NCI-H82 (cell line): Measurements from ENCODE around the gene PPP3CA.
"Not testable (repeated sequence)": the region's sequence is repeated elsewhere in the genome, so short reads cannot be mapped to it uniquely, and the experiment has no call there.

Experiments
- DNase-seq: peaks from one replicate; lab custom pipeline; 2025; lab: John Stamatoyannopoulos, UW

The PPP3CA gene

DNA sequence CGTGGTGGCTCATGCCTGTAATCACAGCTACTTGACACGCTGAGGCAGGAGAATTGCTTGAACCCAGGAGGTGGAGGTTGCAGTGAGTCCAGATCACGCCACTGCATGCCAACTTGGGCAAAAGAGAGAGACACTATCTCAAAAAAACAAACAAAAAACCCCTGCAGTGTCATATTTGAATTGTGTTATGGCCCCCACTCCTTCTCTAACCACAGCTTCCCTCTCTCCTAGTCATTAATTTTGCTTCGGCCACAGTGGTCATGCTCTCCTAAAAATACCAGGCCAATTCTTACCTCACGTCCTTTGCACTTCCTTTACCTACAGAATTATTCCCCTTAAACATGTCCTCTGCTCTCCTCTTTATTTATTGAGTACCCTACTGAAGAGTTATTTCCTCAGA lies 206.1 kb downstream of the PPP3CA start:
- DNase-seq: no peak

DNA sequence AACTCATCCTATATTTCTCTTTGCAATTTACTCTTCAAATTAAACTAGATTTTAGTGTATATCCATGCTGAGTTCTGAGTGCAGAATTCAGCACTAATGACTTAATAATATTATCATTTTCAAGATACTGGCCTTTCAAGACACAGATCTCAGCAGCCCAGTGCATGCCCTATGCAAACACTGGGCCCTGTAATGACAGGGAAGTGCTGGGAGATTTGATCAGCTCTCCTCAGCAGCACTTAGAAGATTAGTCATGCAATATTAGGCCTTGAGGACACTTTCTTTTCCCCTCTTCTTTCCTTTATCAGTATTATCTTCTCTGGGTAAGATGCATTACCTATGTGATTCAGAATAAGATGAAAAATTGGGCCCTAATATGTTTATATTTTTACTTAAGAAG lies 207.1 kb downstream of the PPP3CA start:
- DNase-seq: peak; percentile 34

DNA sequence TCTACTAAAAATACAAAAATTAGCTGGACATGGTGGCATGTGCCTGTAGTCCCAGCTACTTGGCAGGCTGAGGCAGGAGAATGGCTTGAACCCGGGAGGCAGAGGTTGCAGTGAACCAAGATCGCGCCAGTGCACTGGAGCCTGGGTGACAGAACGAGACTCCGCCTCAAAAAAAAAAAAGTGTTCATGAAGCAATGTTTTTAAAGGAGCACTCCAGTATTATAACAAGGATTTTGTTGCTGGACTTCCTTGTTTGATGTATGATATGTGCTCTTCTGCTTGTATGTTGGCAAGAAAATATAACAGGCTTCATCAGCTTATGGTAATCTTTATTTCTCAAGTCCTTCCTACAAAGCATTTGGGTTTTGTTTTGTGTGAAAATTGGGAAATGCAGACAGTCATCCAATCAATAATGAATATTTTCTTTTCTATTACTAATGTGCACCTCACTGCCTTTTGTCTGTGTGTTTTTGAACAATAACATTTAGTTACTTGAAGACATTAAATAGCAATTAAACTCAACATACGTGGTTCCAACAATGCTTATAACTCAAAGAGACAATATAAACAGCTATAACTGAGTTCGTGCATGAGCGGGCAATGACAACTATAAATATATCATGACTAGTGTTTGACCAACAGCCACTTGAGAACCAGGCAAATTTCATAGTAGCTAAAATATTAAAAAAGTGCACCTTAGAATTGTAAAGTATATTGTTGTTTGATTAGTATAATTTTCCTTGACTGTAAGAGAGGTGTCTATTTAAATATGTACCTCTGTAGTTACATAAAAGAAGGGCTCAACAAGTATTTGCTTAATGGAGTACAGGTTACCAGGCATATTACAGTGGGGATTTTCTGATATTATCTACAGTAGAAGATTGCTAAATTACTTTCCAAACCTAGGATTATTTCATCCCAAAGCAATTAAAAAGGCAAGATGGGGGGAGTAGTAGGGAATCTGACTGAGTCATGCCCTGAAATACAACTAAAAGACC lies 210.7 kb downstream of the PPP3CA start:
- DNase-seq: no peak

DNA sequence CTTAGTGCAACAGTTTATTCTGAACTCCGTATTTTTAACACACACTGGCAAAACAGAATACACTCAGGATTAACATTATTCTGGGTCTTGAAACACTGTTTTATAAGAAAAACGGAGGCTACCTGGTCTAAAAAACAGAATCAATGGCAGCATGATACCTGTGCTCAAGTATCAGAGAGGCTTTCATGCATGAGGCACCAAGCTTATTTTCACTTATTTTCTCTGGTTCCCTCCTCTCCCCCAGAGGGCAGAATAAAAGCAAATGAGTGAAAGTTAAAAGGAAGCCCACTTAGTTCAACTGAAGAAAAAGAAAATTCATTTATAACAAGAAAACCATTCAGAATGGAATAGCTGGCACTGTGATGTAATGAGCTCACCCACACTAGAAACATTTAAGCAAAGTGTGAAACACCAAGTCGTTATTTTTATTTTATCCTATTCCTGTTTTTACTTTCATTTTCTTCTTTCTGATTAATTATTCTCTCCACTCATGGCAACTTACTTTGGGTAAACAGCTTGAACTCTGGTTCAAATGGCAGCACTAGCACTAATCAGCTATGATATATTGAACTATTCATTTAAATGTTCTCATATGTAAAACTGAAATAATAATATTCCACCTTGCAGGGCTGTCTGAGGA lies 211.8 kb downstream of the PPP3CA start:
- no peak for DNase-seq

DNA sequence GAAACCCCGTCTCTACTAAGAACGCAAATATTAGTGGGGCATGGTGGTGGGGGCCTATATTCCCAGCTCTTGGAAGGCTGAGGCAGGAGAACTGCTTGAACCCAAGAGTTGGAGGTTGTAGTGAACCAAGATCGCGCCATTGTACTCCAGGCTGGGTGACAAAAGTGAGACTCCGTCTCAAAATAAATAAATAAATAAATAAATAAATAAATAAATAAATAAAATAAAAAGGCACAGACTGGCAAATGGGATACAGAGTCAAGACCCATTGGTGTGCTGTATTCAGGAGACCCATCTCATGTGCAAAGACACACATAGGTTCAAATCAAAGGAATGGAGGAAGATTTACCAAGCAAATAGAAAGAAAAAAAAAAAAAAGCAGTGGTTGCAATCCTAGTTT lies 216.3 kb downstream of the PPP3CA start:
- not testable (repeated sequence) for DNase-seq

DNA sequence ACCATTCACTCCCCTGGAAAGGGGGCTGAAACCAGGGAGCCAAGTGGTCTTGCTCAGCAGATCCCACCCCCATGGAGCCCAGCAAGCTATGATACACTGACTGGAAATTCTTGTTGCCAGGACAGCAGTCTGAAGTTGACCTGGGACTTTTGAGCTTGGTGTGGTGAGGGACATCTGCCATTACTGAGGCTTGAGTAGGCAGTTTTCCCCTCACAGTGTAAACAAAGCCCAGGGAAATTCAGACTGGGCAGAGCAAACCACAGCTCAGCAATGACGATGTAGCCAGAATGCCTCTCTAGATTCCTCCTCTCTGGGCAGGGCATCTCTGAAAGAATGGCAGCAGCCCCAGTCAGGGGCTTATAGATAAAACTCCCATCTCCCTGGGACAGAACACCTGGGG lies 218.4 kb downstream of the PPP3CA start:
- DNase-seq: not testable (repeated sequence)

DNA sequence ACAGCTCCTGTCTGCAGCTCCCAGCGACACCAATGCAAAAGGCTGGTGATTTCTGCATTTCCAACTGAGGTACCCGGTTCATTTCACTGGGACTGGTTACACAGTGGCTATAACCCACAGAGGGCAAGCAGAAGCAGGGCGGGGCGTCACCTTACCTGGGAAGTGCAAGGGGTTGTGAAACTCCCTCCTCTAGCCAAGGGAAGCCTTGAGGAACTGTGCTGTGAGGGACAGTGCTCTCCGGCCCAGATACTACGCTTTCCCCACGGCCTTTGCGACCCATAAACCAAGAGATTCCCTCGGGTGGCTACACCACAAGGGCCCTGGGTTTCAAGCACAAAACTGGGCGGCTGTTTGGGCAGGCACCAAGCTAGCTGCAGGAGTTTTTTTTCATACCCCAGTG lies 218.9 kb downstream of the PPP3CA start:
- no peak for DNase-seq

DNA sequence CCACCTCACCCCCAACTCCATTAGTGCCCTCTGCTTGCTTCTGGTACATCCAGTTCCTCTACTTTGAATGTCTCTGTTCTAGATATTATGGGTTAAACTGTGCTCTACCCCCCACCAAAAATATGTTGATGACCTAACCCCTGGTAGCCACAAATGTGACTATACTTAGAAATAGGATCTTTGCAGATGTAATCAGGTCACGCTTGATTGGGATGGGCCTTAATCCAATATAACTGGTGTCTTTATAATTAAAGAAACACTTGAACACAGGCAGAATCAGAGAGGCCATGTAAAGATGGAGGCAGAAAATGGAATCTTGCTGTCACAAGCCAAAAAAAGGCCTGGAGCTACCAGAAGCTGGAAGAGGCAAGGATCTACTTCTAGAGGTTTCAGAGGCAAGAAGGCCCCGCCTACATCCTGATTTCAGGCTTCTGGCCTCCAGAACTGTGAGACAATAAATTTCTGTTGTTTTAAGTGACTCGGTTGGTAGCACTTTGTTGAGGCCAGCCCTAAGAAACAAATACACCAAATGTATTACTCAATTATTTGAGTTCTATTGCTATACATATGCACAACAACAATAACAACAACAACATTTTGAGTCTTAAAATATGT lies 220.0 kb downstream of the PPP3CA start:
- DNase-seq: peak; percentile 73

DNA sequence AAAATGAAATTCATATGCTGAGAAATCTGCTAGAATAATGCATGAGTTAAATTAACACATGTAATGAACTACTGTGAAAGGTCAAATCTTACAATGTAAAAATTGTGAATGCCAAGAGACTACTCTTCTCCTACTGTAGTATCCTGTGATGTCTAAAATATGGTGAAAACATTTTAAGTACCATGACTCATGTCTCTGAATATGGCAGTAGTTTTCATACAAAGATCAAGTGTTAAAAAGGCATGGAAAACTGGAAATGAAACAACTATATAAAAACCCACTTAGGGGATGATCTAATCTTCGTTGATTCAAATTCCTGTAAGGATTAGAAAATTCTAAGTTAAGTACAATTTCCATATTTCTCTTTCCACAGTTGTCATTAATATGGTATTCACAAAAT lies 221.3 kb downstream of the PPP3CA start:
- no peak for DNase-seq

DNA sequence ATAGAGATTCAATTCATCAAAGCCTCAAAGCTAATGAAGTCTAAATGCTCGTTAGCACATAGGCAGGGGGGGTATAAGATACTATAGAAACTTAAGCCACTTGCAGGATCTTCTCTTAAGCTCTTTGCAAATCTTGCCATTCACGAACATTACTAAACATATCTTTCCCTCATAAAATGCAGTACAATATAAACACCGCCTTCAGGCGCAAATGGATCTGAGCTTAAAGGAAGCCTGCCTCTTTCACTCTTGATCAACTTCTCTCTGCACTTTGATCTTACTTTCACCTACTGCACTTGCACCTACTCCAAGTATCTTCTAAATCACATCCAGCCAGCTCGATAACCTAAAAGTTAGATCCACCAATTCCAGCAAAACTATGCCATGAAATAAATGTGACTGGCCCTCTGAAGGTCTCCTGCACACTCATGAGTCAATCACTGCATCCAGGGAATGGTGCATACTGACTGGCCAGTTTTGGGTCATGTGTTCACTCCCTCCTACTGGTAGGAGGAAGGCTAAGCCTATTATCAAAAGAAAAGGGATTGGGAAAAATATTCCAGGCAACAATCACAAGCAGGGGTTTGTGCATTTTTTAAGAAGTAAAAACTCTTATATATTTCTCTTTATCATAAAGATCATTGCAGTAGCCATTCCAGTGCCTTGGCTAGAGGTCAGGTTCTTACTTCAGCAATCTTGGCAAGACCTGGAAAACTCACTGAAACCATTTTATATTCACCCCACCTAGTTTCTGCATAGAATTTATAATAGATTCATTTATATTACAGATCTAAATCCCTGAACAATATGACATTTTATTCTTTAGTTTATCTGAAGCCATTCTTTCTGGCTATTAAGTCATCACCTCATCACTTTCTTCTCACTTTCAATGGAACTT lies 222.0 kb downstream of the PPP3CA start:
- peak; percentile 10 for DNase-seq

DNA sequence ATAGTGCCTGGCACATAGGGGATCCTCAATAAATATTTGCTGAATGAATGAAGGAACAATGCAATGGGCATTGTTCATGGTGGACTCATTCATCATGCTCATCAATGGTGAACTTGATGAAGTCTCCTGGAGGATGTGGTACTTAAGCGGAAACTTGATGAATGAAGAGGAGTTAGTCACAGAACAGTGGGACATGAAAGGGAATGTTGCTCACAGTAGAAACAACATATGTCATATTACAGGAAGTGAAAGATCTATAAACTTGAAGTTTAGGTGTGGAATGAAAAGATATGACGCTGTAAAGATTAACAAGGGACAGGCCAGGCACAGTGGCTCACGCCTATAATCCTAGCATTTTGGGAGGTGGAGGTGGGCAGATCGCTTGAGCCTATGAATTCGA lies 224.1 kb downstream of the PPP3CA start:
- no peak for DNase-seq

DNA sequence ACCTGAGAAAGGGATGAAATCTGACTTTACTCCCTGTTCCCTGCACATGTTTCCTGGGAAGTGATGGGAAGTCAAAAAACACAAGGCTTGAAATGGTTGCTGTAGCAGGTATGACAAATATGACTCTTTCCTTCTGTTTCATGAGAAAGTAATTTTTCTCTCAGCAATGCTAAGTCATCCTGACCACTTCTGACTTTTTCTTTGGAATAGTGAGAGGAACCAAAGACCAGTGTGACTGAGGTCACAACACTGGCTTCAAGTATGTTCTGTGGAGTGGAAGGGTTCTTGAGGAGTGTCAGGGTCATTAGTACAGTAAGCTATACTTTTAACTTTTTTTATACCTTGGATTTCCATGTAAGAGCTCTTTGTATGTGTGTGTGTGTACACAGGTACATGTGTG lies 225.3 kb downstream of the PPP3CA start:
- no peak for DNase-seq

DNA sequence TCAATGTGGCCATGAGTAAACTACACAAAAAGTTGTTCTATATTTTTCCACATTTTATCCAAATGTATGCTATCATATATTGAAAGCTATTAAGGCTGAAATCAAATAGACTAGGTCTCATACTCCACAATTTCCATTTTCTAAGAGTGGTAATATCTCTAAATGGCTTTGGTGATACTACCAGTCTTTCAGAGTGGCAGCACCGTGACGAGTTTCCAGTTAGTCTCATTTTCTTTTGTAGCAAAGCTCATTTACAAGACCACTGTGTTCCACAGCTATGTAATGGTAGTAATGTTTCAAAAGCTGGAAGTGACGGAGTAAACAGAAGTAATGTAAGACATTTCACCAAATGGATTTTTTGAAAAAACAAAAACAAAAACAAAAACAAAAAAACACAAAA lies 228.2 kb downstream of the PPP3CA start:
- DNase-seq: no peak

DNA sequence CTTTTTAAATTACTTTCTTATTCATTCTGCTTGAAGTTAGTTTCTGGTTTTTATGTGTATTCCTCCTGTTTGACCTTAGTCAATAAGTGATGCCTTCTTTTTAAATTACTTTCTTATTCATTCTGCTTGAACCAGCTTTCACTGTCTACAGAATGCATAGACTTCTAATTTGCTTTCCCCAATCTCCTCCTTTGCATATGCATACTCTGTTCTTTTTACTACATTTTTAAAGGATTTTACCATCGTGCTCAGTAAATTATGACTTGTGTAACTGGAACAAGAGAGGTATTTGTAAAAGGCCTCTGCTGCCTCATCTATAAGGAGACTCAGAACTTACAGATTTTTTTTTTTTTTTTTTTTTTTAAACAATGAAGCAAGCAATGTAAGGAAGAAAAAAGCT lies 228.7 kb downstream of the PPP3CA start:
- no peak for DNase-seq

DNA sequence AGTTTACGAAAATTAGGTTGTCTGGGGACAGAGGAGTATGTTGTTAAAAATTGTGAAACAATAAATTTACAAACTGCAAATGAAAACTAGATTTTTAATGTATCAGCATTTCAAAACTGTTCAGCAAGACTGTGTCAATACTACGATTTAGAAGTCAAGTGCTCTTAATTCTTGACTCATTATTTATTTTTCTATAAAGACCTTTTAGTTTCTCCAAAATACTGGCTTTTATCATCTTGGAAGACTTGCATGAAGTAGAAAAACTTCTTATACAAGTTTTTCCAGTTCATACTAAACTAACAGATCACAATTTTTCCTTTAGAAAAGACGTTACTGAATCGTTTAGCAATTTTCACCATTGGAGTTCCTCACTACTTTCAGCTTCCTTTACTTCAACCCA lies 231.4 kb downstream of the PPP3CA start:
- no peak for DNase-seq

DNA sequence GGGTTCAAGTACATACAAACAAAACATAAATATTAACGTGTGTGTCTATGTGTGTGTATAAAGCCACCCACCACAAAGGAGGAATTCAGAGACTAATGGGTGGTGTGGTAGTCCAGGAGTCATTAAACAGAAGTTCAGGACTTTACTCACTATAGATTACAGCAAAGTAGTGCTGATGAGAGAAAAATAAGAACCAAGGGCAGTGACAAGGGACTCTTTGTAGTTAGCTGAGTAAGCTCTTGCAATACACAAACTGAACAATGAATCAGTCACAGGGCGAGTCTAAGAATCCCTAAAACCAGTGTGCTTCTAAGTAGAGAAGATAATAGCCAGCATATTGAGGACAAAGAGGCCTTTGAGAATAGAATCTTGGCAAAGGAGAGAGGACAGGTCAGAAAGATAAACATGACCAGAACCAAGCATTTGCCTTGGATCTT lies 232.4 kb downstream of the PPP3CA start:
- no peak for DNase-seq

DNA sequence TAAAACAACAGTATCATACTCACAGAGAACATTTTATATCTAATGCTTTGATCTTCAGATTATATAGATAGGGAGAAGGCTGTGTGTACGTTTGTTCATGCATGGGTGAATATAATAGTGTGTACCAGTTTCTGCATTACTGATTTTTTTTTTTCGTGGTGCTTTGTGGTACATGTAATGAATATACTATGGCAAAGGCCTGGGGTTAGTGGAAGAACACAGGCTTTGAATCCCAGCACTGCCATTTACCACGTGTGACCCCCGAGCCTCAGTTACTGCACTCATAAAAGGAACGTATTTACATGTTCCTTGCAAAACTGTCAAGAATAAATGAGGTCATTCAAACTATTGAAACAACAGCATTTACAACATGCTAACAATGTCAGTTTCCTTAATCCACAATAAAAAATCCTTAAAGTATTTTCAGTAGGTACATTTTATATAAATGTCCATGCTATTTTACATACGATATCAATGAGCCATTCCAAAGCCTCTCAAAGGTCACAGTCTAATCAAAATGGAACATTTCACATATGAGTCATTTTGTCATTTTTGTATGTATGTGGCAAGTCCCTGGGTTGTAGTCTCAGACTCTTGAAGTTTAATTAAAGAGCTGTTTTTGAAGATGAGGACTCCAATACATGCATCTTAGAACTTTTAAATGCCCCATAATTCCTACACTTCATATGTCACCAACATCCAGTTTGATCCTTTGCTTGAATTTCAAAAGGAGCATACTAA lies 242.8 kb downstream of the PPP3CA start:
- DNase-seq: no peak

DNA sequence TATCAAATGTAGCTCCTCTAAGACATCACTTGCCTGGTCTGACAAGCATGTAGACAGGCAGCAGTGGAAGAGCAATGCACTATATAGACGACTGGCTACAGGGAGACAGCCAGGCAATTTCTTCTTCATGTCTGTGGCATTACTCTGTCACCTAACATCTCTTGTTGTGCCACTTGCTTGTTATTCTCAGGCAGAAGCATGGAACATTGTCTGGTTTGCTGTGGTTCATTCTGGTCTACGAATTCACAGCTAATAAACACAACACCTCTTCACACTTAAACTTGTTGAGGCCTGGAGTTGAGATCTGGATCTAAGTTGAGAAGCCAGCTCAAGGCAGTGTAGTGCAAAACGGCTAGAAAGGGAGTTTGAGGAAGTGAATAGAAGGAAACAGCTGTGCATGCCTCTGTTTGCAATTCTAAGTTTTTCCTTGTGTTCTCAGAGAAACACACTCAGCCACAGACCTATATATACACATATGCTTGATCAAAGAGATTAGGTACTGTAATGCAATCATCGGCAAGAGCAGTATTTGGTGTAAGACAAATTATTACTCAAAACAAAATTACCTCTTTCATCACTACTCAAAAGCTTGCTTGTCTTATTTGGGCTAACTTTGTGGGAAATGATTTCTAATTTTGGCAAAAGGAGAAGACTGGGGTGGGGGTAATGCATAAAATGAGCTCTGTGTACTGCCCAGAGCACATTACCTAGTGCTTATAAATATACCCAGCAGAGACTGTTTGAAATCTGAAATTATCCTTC lies 243.8 kb downstream of the PPP3CA start:
- DNase-seq: no peak

DNA sequence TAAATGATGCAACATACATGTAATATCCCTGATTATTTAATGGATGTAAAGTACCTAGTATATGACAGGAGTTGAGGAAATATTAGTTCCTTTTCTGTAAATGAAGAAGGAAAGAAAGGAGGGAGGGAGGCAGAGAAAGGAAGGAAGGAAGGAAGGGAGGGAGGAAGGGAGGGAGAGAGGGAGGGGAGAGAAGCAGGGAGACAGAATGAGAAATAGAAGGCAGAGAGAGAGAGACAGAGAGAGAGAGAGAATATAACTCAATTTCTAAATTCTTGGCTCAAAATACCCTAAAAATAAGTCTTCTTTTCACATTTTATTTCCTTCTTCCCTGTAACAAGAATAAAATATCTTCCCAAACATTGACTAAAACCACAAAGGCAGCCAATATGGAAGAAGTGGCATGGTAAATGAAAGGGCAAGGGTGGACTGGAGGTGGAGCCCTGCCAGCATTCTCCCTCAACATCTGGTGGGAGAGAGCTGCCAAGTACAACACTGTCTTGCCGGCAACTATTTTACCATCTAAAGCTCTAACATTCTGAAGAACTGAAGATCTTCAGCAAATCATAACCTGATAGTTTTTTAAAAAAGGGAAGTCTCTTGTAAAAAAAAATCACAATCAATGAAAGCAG lies 245.1 kb downstream of the PPP3CA start:
- no peak for DNase-seq

DNA sequence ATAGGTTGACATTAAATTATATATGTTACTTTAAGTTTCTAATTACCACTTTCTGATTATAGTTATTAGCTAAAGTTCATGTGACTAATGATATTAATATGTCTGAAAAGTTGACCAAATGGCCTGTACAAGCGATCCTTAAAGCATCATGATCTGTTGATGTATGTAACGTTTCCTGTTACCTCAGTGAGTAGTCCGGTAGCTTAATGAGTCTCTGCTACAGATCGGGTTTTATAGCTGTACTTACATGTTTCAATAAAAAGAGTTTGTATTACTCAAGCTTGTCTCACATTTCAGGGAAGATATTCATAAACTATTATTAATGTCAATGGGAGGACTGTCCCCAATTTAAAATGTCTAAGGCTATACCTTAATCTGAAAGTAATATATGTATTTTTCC lies 246.3 kb downstream of the PPP3CA start:
- DNase-seq: no peak
